HepG2 (cell line): Measurements from ENCODE around the gene ZNF484. TPM values are rescaled to one million over a fixed set of nuclear protein-coding genes. Genes with fewer than 3 reads are reported as not detected.

Experiments
- ATAC-seq: fragments of 200-7000 bp; cut with Tn5 transposase; 3 replicates; pipeline ENCODE4 v1.9.1; 2020; ENCODE audit warnings: mild to moderate bottlenecking, moderate library complexity
- BruUV-seq: library from RNA; stranded (reverse); fragments of 400-500 nt; replicated peaks from 2 replicates; lab custom pipeline; 2021; lab: Mats Ljungman, UMichigan
- CTCF ChIA-PET: fragments of 300-600 bp; formaldehyde crosslinking; extraction: SDS; loops from one replicate; lab custom pipeline; 2021; ENCODE audit warnings: low total read pairs, inconsistent platforms, low intra/inter-chr PET ratio; lab: Yijun Ruan, JAX
- POLR2A ChIA-PET: fragments of 350-600 bp; sonication (Branson Sonifier 250); formaldehyde crosslinking; loops from one replicate; lab custom pipeline; 2020; ENCODE audit warnings: antibody characterized with exemption, inconsistent platforms; lab: Yijun Ruan, JAX
- DNase-seq: peaks from one replicate; pipeline ENCODE4 v3.0.0-alpha.2; 2015; ENCODE audit warnings: low spot score
- FAIRE-seq: peaks from 3 replicates; lab custom pipeline; 2011; peaks lifted over from hg19 to GRCh38; lab: Jason Lieb, UNC
- H2AFZ ChIP-seq: one replicate; pipeline ENCODE4 v1.6.1; 2011; ENCODE audit warnings: low read length, inconsistent platforms
- H3K27ac ChIP-seq: fragments of 300-600 bp; 3 replicates; pipeline ENCODE4 v1.8.0; 2011; ENCODE audit warnings: mixed run types, mild to moderate bottlenecking, mixed read lengths, low read length, inconsistent platforms; ENCODE audit not compliant: insufficient read depth; ENCODE audit errors: extremely low read length
- H3K27me3 ChIP-seq, 2 experiments: fragments of 200-600 bp in 1 of 2; 2 replicates in 1 of 2; 3 replicates in 1 of 2; pipeline versions ENCODE4 v1.6.0 to v1.8.0; 2011; ENCODE audit warnings: low read length in 2 of 2, mild to moderate bottlenecking in 2 of 2, moderate library complexity in 2 of 2, inconsistent platforms in 1 of 2; ENCODE audit not compliant: insufficient read depth in 2 of 2, control insufficient read depth in 1 of 2
- H3K36me3 ChIP-seq, 2 experiments: fragments of 200-600 bp in 1 of 2; replicated peaks in 1 of 2; 2 replicates in 1 of 2; 3 replicates in 1 of 2; pipeline versions ENCODE4 v1.5.1 to v1.8.0; 2011; ENCODE audit warnings: low read length in 2 of 2, inconsistent platforms in 1 of 2; ENCODE audit not compliant: insufficient read depth in 2 of 2, control insufficient read depth in 1 of 2
- H3K4me1 ChIP-seq: 2 replicates; pipeline ENCODE4 v1.5.1; 2012; ENCODE audit warnings: low read length, inconsistent platforms; ENCODE audit not compliant: insufficient read depth
- H3K4me2 ChIP-seq: 2 replicates; pipeline ENCODE4 v1.6.0; 2011; ENCODE audit warnings: low read depth, low read length, inconsistent platforms
- H3K4me3 ChIP-seq, 3 experiments: fragments of 200-600 bp in 1 of 3; sonication (generic), shearing (Covaris generic) in 1 of 3; replicated peaks in 1 of 3; 2 replicates each; pipeline ENCODE4 v1.5.1; 2011 to 2016; ENCODE audit warnings: low read length in 3 of 3, inconsistent platforms in 2 of 3, low read depth in 2 of 3, mild to moderate bottlenecking in 2 of 3, control low read depth in 1 of 3, mixed read lengths in 1 of 3; ENCODE audit not compliant: insufficient read depth in 1 of 3
- H3K79me2 ChIP-seq: one replicate; pipeline ENCODE4 v1.6.1; 2011; ENCODE audit warnings: low read length, inconsistent platforms; ENCODE audit not compliant: insufficient read depth
- H3K9ac ChIP-seq: 2 replicates; pipeline ENCODE4 v1.6.0; 2011; ENCODE audit warnings: mild to moderate bottlenecking, low read depth, low read length, inconsistent platforms; ENCODE audit not compliant: insufficient read depth
- H3K9me3 ChIP-seq: 2 replicates; pipeline ENCODE4 v1.5.1; 2012; ENCODE audit warnings: mild to moderate bottlenecking, low read length
- H4K20me1 ChIP-seq: 2 replicates; pipeline ENCODE4 v1.6.0; 2011; ENCODE audit warnings: inconsistent platforms, mild to moderate bottlenecking, low read length, moderate library complexity; ENCODE audit not compliant: insufficient read depth
- CC2D1A ChIP-seq: sonication (generic); formaldehyde crosslinking; IDR thresholded peaks from 2 replicates; pipeline ENCODE4 v1.8.1; 2023; ENCODE audit warnings: mild to moderate bottlenecking, missing genetic modification reagents
- HNRNPH1 ChIP-seq: fragments of 200-400 bp; formaldehyde crosslinking; optimal IDR thresholded peaks from 2 replicates; pipeline ENCODE3; 2017; ENCODE audit warnings: mild to moderate bottlenecking, low read depth, low read length
- HNRNPK ChIP-seq: fragments of 200-400 bp; formaldehyde crosslinking; IDR thresholded peaks from 2 replicates; pipeline ENCODE4 v1.6.1; 2018; ENCODE audit warnings: low read length, low read depth, moderate library complexity, mild to moderate bottlenecking; ENCODE audit not compliant: poor library complexity, severe bottlenecking
- ONECUT2 ChIP-seq: sonication (generic); formaldehyde crosslinking; IDR thresholded peaks from 2 replicates; pipeline ENCODE4 v1.4.0; 2020; ENCODE audit warnings: missing genetic modification reagents
- PAF1 ChIP-seq: IDR thresholded peaks from 2 replicates; pipeline ENCODE4 v1.6.1; 2016; ENCODE audit warnings: missing genetic modification reagents, missing compliant biosample characterization
- SAFB2 ChIP-seq: sonication (generic); formaldehyde crosslinking; IDR thresholded peaks from 2 replicates; pipeline ENCODE4 v1.5.1; 2020; ENCODE audit warnings: missing genetic modification reagents, low read depth, mild to moderate bottlenecking, borderline replicate concordance
- TP53 ChIP-seq: sonication (generic); formaldehyde crosslinking; conservative IDR thresholded peaks from 2 replicates; pipeline ENCODE4 v1.4.0; 2020; ENCODE audit warnings: missing genetic modification reagents
- ZKSCAN1 ChIP-seq: fragments of 150-350 bp; IDR thresholded peaks from 2 replicates; pipeline ENCODE4 v1.6.1; 2014; ENCODE audit warnings: low read length
- ZNF274 ChIP-seq: sonication (generic); formaldehyde crosslinking; IDR thresholded peaks from 2 replicates; pipeline ENCODE4 v1.5.1; 2020; ENCODE audit warnings: mild to moderate bottlenecking, missing genetic modification reagents
- ZNF337 ChIP-seq: sonication (generic); formaldehyde crosslinking; IDR thresholded peaks from 2 replicates; pipeline ENCODE4 v1.5.1; 2020; ENCODE audit warnings: missing genetic modification reagents, low read depth, mild to moderate bottlenecking, borderline replicate concordance
- ZNF570 ChIP-seq: sonication (generic); formaldehyde crosslinking; IDR thresholded peaks from 2 replicates; pipeline ENCODE4 v1.4.0; 2020; ENCODE audit warnings: mild to moderate bottlenecking, missing genetic modification reagents, borderline replicate concordance
- ZNF678 ChIP-seq: sonication (generic); formaldehyde crosslinking; IDR thresholded peaks from 2 replicates; pipeline ENCODE4 v1.4.0; 2020; ENCODE audit warnings: mild to moderate bottlenecking, missing genetic modification reagents
- WGBS: methylation state at CpG from one replicate; pipeline ENCODE4 v1.1.6; 2017; ENCODE audit warnings: low lambda C conversion rate; 5-methylcytosine and 5-hydroxymethylcytosine counted together
- in situ Hi-C: cut with HindIII; loops from 2 replicates; pipeline ENCODE4 v1.10.0; 2017; ENCODE audit warnings: low pct_unique_long_range_greater_than_20kb; ENCODE audit not compliant: extremely low pct_ligation_motif_present
- intact Hi-C: fragments of 100-400 bp; cut with micrococcal nuclease; formaldehyde crosslinking; loops from one replicate; pipeline ENCODE4 v1.10.0; 2022; ENCODE audit not compliant: unreplicated experiment
- polyA plus RNA-seq, 8 experiments: library from polyadenylated mRNA; depleted of rRNA in 3 of 8; stranded (reverse) in 7 of 8; unstranded in 1 of 8; fragments of >200 nt; fragmentation: Illumina TruSeq in 4 of 8; extraction: Trizol in 4 of 8; gene quantifications; 2 replicates each; pipeline versions ENCODE4 v1.2.1 to v1.2.3, GENCODE V29; 2011 to 2016; ENCODE audit warnings: low read depth in 4 of 8, missing spikeins in 1 of 8, mixed read lengths in 1 of 8; ENCODE audit not compliant: insufficient read depth in 1 of 8
- total RNA-seq, 5 experiments: library from RNA; depleted of rRNA; stranded (reverse); fragments of >200 nt; fragmentation: Illumina TruSeq; extraction: Trizol; gene quantifications; 2 replicates each; pipeline ENCODE4 v1.2.3, GENCODE V29; 2016; ENCODE audit warnings: low read depth in 1 of 5
- TF ChIP-seq, protein P1 (sequence below): sonication (generic); formaldehyde crosslinking; IDR thresholded peaks from 2 replicates; pipeline ENCODE4 v1.5.0; 2020; ENCODE audit warnings: missing genetic modification reagents, mild to moderate bottlenecking, borderline replicate concordance

The ZNF484 gene
- total and polyA plus RNA-seq, 2 of the 13 experiments (the other 11 are each of a cell fraction or from before 2014, with no cell fraction given), result 0.96 to 7.2 TPM

DNA sequence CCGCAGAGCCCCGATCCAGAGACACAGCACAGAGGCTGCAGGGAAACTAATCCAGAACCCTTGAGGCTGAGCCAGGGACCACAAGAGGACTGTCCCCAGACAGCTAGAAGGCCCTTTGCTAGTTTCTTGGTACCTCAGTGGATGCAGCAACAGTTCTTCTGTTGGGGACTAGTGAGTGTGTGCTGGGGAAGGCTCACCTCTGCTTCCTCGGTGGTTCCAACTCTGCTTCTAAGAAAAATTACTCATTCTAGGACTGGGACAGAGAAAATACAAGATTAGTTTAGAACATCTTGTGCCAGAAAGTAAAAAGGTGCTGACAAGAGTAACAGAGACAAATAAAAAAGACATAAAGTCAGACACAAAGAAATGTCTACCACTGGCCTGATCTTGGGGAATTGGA is 19.5 kb upstream of the ZNF484 start:
- Histone ChIP-seq H3K79me2 (no peaks in the 10 kb centered on the region), H3K9me3 (no peaks in the 10 kb centered on the region), H3K9ac (no peak overlapping the region), H3K4me3 (no peak overlapping the region), H3K27ac (no peak overlapping the region), H3K4me1 (peaks cover 5% of the 10 kb centered on the region), H2AFZ (no peak overlapping the region), H3K4me2 (no peak overlapping the region), H3K36me3 (no peaks in the 10 kb centered on the region), H3K27me3 (no peaks in the 10 kb centered on the region), H4K20me1 (no peaks in the 10 kb centered on the region)
- TF ChIP-seq CC2D1A (no peak), ZNF337 (CRISPR knock-in tag) (no peak), HNRNPK (no peak), HNRNPH1 (no peak), ONECUT2 (CRISPR knock-in tag) (no peak), ZKSCAN1 (no peak), ZNF678 (no peak), PAF1 (CRISPR knock-in tag) (no peak), ZNF274 (no peak), SAFB2 (CRISPR knock-in tag) (no peak), ZNF570 (CRISPR knock-in tag) (no peak), TP53 (CRISPR knock-in tag) (no peak)
- TF ChIP-seq, protein P1, sequence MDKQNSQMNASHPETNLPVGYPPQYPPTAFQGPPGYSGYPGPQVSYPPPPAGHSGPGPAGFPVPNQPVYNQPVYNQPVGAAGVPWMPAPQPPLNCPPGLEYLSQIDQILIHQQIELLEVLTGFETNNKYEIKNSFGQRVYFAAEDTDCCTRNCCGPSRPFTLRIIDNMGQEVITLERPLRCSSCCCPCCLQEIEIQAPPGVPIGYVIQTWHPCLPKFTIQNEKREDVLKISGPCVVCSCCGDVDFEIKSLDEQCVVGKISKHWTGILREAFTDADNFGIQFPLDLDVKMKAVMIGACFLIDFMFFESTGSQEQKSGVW (CRISPR knock-in tag), result no peak
- in situ Hi-C loops (no loop called here), intact Hi-C loops (no loop called here)
- FAIRE-seq (no peak), ATAC-seq (no peak), DNase-seq (no peak)
- WGBS, result 44% methylated on average over 3 of the region's 3 CpGs
- POLR2A ChIA-PET, result no interaction called here
- CTCF ChIA-PET, result no interaction called here
- BruUV-seq, result no TSS peak
